Esophagus squamous epithelium (tissue), 4 donors: ENCODE data around the gene SPDYE3.

Experiments used
- CTCF ChIP-seq, 6 experiments: fragments of 450-650 bp in 4 of 6; fragments of 200-600 bp in 2 of 6; sonication (generic) in 2 of 6; IDR thresholded peaks; one replicate each; pipeline ENCODE4 v1.5.1; 2016 to 2019; ENCODE audit warnings: antibody characterized with exemption in 6 of 6, mild to moderate bottlenecking in 4 of 6, moderate library complexity in 4 of 6
- POLR2A ChIP-seq, 4 donors: fragments of 450-650 bp; IDR thresholded peaks; one replicate each; pipeline ENCODE4 v1.6.1; 2017; ENCODE audit warnings: antibody characterized with exemption in 4 of 4, mild to moderate bottlenecking in 4 of 4, moderate library complexity in 3 of 4

DNA sequence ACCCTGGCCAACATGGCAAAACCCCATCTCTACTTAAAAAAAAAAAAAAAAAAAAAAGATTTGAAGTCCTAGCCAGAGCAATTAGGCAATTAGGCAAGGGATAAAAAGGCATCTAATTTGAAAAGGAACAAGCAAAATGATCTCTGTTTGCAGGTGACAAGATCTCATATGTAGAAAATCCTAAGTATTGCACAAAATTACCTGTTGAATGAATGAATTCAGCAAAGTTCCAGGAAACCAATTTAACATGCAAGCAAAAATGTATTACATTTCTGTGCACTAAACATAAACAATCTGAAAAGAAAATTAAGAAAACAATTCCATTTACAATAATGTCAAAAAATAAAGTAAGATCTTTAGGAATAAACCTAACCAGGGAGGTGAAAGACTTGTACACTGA, 55.6 kb downstream of the SPDYE3 start:
- TF ChIP-seq POLR2A (IDR thresholded peaks at IDR 0.05) (no peak), CTCF (IDR thresholded peaks at IDR 0.05) (no peak)
